Calu3 (cell line): ENCODE measurements around the gene IL13. TPM values are rescaled to one million over a fixed set of nuclear protein-coding genes. Genes with fewer than 3 reads are reported as not detected.
"Not testable (repeated sequence)": the region's sequence is repeated elsewhere in the genome, so short reads cannot be mapped to it uniquely, and the experiment has no call there.

ENCODE experiments used
- BruUV-seq: library from RNA; stranded (reverse); fragments of 400-500 nt; replicated peaks from 2 replicates; lab custom pipeline; 2021; lab: Mats Ljungman, UMichigan
- CTCF ChIA-PET: fragments of 300-600 bp; sonication (Branson Sonifier 250); formaldehyde crosslinking; loops from one replicate; lab custom pipeline; 2022; ENCODE audit warnings: antibody characterized with exemption; lab: Charles Lee
- DNase-seq: peaks from one replicate; pipeline ENCODE4 v3.0.0; 2022
- H3K27ac Mint-ChIP-seq: one replicate; pipeline ENCODE4 v1.8.0; 2022; ENCODE audit warnings: mixed read lengths; ENCODE audit not compliant: unreplicated experiment
- H3K27me3 Mint-ChIP-seq: one replicate; pipeline ENCODE4 v1.8.0; 2022; ENCODE audit warnings: mixed read lengths; ENCODE audit not compliant: unreplicated experiment
- H3K36me3 Mint-ChIP-seq: one replicate; pipeline ENCODE4 v1.8.0; 2022; ENCODE audit warnings: mild to moderate bottlenecking, moderate library complexity, mixed read lengths; ENCODE audit not compliant: insufficient read depth, unreplicated experiment
- H3K4me1 Mint-ChIP-seq: one replicate; pipeline ENCODE4 v1.8.0; 2022; ENCODE audit warnings: mild to moderate bottlenecking, low read depth, mixed read lengths; ENCODE audit not compliant: unreplicated experiment
- H3K4me3 Mint-ChIP-seq: one replicate; pipeline ENCODE4 v1.8.0; 2022; ENCODE audit warnings: mild to moderate bottlenecking, low read depth, moderate library complexity, mixed read lengths; ENCODE audit not compliant: unreplicated experiment
- H3K9me3 Mint-ChIP-seq: one replicate; pipeline ENCODE4 v1.8.0; 2022; ENCODE audit warnings: low read depth, mixed read lengths; ENCODE audit not compliant: unreplicated experiment
- CTCF ChIP-seq: fragments of 200-600 bp; IDR thresholded peaks from one replicate; pipeline ENCODE4 v1.8.0; 2022; ENCODE audit warnings: antibody characterized with exemption; ENCODE audit not compliant: unreplicated experiment
- intact Hi-C: fragments of 100-400 bp; cut with micrococcal nuclease; formaldehyde crosslinking; loops from one replicate; pipeline ENCODE4 v1.10.0; 2022; ENCODE audit not compliant: unreplicated experiment
- total RNA-seq: library from RNA; stranded (reverse); gene quantifications from 2 replicates; pipeline ENCODE4 v1.2.3, GENCODE V29; 2022

IL13 gene
- total RNA-seq, 1 experiment from 2014 or later: not detected

DNA sequence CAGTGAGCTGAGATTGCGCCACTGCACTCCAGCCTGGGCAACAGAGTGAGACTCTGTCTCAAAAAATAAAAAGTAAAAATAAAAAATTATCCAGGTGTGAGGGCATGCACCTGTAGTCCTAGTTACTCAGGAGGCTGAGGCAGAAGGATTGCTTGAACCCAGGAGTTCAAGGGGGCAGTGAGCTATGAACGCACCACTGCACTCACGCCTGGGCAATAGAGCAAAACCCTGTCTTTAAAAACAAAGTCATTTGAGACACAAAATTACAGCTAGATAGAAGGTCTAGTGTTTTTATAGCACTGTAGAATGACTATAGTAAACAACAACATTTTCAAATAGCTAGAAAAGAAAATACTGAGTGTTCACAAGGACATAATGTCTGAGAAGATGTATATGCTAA is 32.2 kb downstream of the IL13 start:
- BruUV-seq: no TSS peak
- no peaks in the 10 kb centered on the region for H3K4me1 Mint-ChIP-seq
- no peaks in the 10 kb centered on the region for H3K9me3 Mint-ChIP-seq
- no peak overlapping the region for H3K4me3 Mint-ChIP-seq
- intact Hi-C loops: no loop called here
- H3K36me3 Mint-ChIP-seq: no peaks in the 10 kb centered on the region
- no peak overlapping the region for H3K27ac Mint-ChIP-seq
- CTCF ChIA-PET: no interaction called here
- DNase-seq: no peak
- TF ChIP-seq CTCF: no peak
- no peaks in the 10 kb centered on the region for H3K27me3 Mint-ChIP-seq

DNA sequence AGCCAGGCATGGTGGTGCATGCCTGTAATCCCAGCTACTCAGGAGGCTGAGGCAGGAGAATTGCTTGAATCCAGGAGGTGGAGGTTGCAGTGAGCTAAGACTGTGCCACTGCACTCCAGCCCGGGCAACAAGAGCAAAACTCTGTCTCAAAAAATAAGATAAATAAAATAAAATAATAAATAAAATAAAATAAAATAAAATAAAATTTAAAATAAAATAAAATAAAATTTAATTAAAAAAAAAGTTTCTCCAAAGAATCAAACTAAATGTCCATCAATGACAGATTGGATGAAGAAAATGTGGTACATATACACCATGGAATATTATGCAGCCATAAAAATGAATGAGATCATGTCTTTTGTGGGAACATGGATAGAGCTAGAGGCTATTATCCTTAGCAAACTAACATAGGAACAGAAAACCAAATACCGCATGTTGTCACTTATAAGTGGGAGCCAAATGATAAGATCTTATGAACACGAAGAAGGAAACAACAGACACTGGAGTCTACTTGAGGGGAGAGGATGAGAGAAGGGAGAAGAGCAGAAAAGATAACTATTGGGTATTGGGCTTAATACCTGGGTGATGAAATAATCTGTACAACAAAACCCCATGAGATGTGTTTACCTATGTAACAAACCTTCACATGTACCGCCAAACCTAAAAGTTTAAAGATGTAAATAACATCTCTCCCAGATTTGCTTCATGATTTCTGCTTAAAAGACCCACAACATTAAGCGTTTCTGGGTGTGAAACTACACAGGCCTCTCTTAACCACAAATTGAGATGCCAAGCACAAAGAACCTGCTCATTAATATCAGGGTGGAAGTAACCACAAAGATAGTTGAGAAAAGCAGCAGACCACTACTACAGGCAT is 34.0 kb downstream of the IL13 start:
- BruUV-seq, H3K9me3 Mint-ChIP-seq, H3K36me3 Mint-ChIP-seq, H3K4me1 Mint-ChIP-seq, intact Hi-C loops, H3K27me3 Mint-ChIP-seq, DNase-seq, H3K27ac Mint-ChIP-seq, H3K4me3 Mint-ChIP-seq: not testable (repeated sequence)
- CTCF ChIA-PET: interaction anchor here (1.0 kb wide), 1 partner anchor 128 kb away, joined by 3 read pairs; no protein-coding TSS in a partner anchor

- BruUV-seq: no TSS peak
- Mint-ChIP-seq H3K36me3 (peaks cover 4% of the 10 kb centered on the region), H3K9me3 (no peaks in the 10 kb centered on the region), H3K27ac (no peak overlapping the region), H3K4me1 (no peaks in the 10 kb centered on the region), H3K4me3 (no peak overlapping the region), H3K27me3 (no peaks in the 10 kb centered on the region)
- no peak for TF ChIP-seq CTCF
- no peak for DNase-seq
- intact Hi-C loops: no loop called here
- CTCF ChIA-PET: no interaction called here
These were observed 34.6 kb downstream of the IL13 start for GRCh38 chr5:132692632-132692967.

- peaks cover 12% of the 10 kb centered on the region for H3K36me3 Mint-ChIP-seq
- CTCF ChIA-PET: no interaction called here
- H3K27me3 Mint-ChIP-seq: no peaks in the 10 kb centered on the region
- no peaks in the 10 kb centered on the region for H3K4me1 Mint-ChIP-seq
- no peak overlapping the region for H3K27ac Mint-ChIP-seq
- no TSS peak for BruUV-seq
- H3K4me3 Mint-ChIP-seq: no peak overlapping the region
- no peaks in the 10 kb centered on the region for H3K9me3 Mint-ChIP-seq
- no peak for DNase-seq
- TF ChIP-seq CTCF: no peak
- intact Hi-C loops: no loop called here
These were observed 38.0 kb downstream of the IL13 start for GRCh38 chr5:132695956-132696355.

GRCh38 chr5:132704875-132705274 is 46.9 kb downstream of the IL13 start:
- Mint-ChIP-seq H3K27me3 (no peaks in the 10 kb centered on the region), H3K4me1 (no peaks in the 10 kb centered on the region), H3K4me3 (no peak overlapping the region), H3K36me3 (peaks cover 8% of the 10 kb centered on the region), H3K9me3 (no peaks in the 10 kb centered on the region), H3K27ac (no peak overlapping the region)
- DNase-seq: no peak
- intact Hi-C loops: no loop called here
- CTCF ChIA-PET: no interaction called here
- TF ChIP-seq CTCF: no peak
- no TSS peak for BruUV-seq
